ENCODE measurements around the gene IKBKE.
A peak's percentile ranks its signal among the peaks of the same experiment; 100 is the strongest.

IKBKE gene

DNA sequence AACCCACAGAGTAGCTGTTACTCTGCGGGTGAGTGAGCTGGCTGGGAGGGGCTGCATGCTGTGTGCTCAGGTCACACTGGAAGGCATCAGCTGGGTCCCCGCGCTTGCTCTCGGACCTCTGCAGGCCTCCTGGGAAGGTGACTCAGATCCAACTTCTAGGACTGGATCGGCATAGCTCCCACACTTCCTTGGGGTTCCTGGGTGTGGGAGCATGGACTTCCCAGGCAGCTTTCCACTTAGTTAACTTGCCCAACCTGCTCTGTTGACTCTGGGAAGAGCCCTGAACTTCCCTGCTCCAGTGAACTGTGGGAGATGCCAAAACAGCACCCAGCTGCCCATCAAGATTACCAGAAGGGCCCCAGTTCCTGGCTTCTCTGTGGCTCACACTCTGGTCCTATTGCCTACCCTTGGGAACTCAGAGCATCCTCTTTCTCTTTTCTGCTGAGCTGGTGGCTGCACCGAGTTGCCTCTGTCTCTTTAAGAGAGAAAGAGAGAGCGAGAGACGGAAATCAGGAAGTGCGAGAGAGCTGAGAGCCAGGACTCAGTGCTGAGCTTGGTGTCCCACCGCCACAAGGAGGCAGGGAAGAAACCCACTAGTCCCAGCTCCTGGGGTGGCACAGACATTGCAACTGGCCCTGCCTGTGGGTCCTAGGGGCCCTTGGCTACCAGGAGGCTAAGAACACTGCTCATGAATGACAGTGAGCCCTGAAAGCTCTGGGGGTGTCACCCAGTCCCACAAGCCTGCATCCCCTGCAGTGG lies at the start of gene IKBKE:
Gene IKBKE, plus strand, starts transcription at position 544 of the 759 bp plus-strand sequence. CDS start 2,752 bp downstream, outside the sequence.
- peak in 1 of 2 experiments; percentile 52 for DNase-seq

DNA sequence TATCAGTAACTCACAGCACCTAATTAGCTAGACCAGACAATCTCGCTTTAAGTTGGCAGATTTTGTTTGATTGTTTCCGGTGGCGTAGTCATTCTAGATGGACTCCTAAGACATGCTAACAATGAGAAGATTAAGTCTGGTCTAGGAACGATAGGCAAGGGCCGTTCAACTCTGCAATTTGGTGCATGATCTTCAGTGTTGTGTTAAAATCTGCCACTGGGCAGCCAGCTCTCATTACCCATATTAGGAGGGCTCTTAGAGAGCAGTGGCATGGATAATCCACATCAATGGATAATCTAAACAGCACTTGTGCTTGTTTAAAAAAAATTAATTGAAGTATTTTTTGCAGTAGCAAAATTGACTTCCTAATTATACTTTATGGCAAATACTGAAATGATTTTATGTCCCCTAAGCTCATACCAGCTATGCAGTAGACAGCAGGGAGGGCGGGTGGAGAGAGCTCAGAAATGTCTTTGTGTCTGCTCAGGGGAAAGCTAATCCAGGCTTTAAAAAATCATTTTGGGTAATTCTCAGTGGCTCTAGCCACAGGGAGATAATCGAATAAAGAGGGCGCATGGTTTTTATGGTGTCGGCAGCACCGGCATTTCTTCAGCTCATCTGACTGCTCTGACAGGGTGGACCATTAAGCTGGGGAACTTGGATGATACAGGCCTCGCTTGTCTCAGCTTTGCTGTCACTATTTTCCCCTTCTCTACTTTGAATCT lies 48.5 kb upstream of the IKBKE start:
- DNase-seq, result no peak

GRCh38 chr1:206422525-206422924 lies 47.8 kb upstream of the IKBKE start:
- no peak for DNase-seq

DNA sequence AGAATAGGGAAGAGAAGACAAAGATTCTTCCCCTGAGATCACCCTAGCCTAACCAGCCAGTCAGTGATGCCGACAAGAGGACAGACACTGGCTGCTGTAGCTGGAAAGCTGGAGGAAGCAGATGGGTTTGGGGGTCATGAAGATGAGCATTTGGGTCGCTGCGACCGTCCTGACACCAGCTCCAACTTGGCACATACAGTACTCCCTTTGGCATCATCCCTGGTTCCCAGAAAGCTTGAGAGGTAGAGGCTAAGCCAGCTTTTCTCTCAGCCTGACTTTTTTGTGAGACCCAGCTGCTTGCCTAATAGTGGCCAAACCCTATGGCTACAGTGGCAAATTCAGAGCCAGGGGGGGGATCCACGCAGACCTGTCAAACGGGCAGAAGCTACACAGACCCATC lies 43.0 kb upstream of the IKBKE start:
- no peak for DNase-seq

DNA sequence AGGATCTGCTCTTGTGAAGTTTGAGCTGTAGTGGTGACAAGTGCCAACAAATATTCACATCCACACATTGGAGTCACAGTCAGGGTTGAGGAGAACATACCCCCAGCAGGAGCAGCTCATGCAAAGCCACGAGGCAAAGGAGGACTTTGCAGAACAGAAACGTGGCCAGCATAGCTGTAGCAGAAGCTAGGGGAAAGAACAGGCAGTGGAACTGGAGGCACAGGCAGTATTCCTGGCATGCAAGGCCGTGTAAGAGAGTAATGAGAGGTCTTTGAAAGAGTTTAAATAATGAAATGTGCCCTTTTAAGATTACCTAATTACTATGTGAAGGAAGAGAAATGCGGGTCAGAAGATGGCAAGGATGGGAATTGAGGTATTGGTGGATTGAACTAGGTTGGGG lies 40.9 kb upstream of the IKBKE start:
- DNase-seq, result no peak

DNA sequence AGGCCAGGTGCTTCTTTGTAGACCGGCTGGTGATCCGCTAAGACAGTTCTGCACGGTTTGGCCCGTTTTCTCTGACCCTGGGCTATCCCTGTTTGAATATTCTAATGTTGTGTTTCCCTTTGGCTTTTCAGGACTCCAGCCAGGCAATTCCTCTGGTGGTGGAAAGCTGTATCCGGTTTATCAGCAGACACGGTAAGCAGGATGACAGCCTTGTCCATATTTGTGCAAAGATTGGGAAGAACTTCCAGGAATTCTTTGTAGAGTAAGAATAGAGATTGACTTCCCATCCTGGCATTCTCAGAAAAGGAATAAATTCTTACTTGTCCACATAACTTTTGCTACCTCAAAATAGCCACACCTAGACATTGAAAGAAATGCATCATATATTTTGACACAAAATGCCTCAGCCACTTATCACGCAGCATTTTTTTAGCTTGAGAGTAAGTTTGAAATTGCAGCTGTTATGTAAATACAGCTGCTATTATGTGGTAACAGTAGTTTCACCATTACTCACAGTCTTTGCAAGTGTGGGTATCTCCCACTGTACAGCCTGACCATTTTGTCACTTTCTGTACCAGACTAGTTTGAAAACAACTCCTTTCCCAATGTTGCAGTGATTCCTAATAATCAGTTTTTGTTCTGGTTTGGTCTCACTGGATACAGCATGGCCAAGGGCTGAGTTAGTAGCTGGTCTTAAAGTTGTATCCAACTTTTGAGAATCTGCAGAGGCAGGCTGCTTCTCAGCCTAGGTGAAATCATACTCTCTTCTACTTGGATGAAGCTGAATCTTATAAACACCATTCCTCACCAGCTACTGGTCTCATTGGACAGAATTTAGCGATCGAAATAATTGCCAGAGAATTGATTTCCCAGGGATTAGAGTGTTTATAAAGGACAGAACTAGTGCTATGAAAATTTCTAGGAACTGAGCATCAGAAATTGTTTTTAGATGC lies 40.0 kb upstream of the IKBKE start:
- DNase-seq, result no peak

- no peak for DNase-seq
Observed at GRCh38 chr1:206435445-206435844, 34.8 kb upstream of the IKBKE start.

DNA sequence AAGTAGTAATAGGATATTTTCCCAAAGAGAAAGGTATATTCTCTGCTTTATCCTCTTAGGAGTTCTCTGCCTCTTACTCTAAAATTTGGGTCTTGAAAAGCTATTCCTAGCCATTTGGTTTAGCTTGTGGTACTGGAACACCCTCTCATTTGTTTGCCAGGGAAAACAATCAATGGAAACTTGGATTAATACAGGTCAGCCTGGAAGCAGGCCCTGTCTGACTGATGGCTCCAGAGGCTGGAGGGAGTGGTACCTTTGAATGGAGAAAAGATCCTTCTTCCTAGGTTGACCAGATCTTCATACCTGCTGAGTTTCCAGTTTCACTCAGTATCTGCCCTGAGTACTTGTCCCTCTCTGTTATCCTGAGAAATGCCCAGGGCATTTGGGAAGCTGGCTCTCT lies 31.7 kb upstream of the IKBKE start:
- no peak for DNase-seq

- no peak for DNase-seq
Observed at GRCh38 chr1:206439205-206439604, 31.1 kb upstream of the IKBKE start.

DNA sequence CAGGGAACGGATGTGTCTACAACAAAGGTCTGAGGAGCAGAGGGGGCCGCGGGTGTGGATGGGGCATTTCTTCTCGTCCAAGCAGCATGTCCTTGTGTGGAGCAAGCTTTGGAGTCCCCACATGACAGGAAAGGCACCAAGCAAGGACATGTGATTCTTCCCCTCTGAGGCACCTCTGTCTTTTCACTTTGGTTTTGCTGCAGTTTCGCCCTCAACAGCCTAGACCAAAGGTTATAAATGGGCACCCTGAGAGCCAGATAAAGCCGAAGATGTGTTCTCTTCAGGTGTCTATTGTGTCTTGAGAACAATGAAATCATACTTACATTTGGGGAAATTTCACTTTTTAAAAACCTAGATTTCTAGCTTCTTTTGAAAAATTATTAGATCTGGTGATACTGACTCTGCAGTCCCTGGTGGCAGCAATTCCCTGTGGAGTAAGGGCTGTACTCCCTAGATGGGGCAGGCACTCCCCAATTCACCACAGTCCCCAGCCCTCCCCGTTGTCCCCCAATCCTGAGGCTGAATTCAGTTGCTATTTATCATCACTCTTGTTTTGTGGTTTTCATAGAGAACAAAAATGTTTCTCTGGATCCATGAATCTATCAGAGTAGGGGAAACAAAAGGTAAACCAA lies 28.8 kb upstream of the IKBKE start:
- no peak for DNase-seq

- DNase-seq, result no peak
Observed at GRCh38 chr1:206442101-206442500, 28.2 kb upstream of the IKBKE start.

DNA sequence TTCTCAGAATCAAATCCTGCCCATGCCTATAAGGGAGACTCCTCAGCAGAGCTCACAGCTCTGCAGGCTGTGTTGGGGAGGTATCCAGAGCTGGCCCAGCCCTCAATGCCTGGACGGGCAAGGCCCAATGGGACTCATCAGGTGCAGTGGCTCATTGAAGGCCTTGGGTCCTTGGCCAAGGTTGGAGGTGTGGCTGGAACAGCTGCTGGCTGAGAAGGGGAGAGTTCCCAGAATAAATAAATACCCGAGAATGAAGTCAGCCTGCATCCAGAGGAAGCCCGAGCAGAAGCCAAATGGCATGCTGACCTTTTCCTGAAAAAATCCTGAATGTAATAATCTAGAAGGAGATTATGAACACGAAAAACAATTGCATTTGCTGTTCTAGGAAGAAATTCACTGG lies 25.2 kb upstream of the IKBKE start:
- no peak for DNase-seq

DNA sequence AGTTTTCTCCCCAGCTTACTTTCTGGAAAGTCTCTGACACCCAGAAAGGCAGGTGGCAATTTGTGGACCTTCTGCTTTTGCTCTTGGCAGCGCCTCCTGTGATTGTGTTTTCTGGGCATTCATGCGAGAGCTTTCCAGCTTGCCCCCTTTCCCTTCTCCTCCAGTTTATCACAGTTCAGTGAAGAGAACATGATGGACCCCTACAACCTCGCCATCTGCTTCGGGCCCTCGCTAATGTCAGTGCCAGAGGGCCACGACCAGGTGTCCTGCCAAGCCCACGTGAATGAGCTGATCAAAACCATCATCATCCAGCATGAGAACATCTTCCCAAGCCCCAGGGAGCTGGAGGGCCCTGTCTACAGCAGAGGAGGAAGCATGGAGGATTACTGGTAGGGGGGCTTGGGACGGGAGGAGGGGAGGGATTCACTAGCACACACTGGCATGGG lies 24.3 kb upstream of the IKBKE start:
- DNase-seq, result no peak

GRCh38 chr1:206446688-206447421 lies 23.4 kb upstream of the IKBKE start:
- no peak for DNase-seq

DNA sequence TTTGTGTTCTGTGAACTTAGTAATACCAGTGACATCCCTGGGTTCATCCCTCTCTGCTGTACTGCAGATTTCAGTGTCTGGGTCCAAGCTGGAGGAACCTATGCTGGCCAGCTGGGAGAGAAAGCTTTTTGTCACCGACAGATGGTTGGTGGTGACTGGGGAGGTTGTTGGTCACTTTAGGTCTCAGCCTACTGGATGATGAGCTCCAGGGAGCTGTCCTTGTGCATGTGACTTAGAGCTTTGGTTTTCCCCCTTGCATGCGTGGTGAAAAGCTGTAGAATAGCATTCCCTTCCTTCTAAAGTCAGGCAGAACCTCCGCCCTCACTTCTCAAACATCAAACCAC lies 22.9 kb upstream of the IKBKE start:
- DNase-seq, result no peak

DNA sequence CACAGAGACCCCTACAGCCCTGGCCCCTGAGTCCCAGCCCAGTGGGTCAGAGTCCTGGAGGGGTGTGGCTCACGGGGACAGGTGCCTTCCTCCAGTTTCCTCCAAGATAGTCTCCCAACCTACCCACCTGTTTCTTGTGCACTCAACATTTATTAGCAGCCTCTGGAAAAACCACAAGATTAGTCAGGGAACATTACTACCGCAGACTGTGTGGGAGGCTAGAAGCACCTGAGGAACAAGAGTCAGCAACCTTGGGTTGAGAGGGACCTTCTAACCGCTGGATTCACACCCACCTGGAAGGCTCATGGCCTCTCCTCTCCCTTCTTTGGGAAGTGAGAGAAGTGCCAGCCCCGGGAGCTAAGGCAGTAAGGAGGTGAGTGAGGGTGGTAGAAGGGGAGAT lies 22.5 kb upstream of the IKBKE start:
- no peak for DNase-seq

DNA sequence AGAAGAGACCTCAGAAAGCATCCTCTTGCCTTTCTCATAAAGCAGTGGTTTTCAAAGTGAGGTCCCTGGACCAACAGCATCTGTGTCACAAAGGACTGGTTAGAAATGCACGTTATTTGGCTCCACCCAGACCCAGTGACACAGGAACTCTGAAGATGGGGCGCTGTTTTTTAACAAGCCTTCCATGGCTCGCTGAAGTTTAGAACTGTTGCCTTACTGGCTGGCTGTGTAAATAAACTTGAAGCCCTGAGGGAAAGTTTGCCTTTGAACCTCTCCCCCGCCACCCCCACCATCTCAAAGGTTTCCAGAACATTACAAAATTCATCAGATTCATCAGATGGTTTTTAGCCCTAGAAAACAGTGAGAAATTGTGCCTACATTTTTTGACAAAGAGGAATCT lies 21.8 kb upstream of the IKBKE start:
- no peak for DNase-seq

DNA sequence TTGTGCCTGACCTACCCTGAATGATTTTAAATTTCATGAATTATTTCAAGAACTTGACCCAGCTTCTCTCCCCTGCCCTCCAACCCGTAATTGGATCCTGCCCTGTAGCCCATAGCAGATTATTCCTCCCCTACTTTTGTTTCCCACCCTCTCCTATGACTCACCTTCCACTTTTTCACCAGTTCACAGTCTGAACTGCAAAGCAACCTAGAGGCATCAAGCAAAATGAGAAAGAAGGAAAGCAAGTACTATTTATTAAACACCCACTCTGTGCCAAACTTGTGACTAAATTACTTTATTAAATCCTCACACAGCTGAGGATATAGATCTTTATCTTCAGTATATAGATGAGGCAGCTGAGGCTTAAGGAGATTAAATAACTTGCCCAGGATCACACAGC lies 20.7 kb upstream of the IKBKE start:
- no peak for DNase-seq

- DNase-seq, result no peak
Observed at GRCh38 chr1:206450281-206450680, 20.0 kb upstream of the IKBKE start.

DNA sequence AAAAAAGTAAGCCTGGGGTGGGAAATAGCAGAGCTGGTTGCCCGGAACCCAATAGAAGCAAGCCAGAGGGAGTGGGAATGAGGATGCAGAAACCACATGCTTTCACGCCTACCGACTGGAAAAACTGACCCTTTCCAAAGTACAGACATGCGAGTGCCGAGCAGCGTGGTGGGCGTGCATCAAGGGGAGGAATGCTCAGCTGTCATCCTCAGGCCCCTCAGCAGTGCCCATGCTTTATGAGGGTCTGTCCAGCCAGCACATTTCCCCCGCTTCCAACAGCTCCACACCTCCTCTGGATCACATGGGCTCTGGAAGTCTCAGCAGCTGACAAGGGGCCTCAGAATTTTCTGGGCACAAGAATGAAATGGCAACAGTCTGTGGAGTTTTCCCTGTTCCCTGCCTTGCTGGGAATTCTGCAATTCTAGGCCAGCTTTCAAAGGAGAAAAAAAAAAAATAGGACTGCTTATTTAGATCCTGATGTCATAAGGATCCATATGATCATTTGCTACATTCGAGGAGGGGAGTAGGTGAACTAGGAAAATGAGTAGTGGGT lies 19.1 kb upstream of the IKBKE start:
- DNase-seq, result no peak

- no peak for DNase-seq
Observed at GRCh38 chr1:206453111-206453510, 17.2 kb upstream of the IKBKE start.

DNA sequence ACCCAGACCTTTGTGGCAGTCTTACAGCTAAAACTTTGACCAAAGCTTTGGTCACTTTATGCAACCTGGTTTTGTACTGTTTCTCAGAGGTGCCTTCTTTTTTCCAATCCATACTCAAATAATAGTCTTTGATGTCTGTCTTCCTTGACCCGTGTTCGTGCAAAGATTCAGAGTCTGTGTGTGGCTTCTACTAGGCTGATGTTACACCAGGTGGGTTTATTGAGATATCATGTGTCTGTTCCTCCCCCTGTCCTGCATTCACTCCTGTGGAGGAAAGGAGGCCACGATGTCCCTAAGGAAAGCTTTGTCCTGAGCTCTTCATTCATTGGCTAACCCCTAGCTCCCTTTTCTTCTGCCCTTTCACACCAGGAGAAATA lies 15.0 kb upstream of the IKBKE start:
- no peak for DNase-seq

Data from SW 1271 (cell line).